Superior temporal gyrus (tissue), 1 donor: ENCODE results near the gene PFKFB3.
A peak's percentile ranks its signal among the peaks of the same experiment; 100 is the strongest.
"Not testable (repeated sequence)": the region's sequence is repeated elsewhere in the genome, so short reads cannot be mapped to it uniquely, and the experiment has no call there.

Source experiments
- DNase-seq: peaks from one replicate; pipeline ENCODE4 v3.0.0-alpha.2; 2016; ENCODE audit errors: extremely low spot score

Gene PFKFB3

GRCh38 chr10:6272126-6272525 lies 69.4 kb downstream of the PFKFB3 start:
- DNase-seq, result no peak

- DNase-seq, result no peak
Observed at GRCh38 chr10:6273351-6273750, 70.6 kb downstream of the PFKFB3 start.

- no peak for DNase-seq
Observed at GRCh38 chr10:6274040-6274439, 71.3 kb downstream of the PFKFB3 start.

GRCh38 chr10:6274484-6274883 lies 71.8 kb downstream of the PFKFB3 start:
- peak; percentile 7 for DNase-seq

- peak; percentile 69 for DNase-seq
Observed at GRCh38 chr10:6275022-6275997, 72.6 kb downstream of the PFKFB3 start.

- no peak for DNase-seq
Observed at GRCh38 chr10:6276356-6276755, 73.6 kb downstream of the PFKFB3 start.

- DNase-seq, result no peak
Observed at GRCh38 chr10:6278519-6279120, 75.9 kb downstream of the PFKFB3 start.

- no peak for DNase-seq
Observed at GRCh38 chr10:6279540-6280267, 77.0 kb downstream of the PFKFB3 start.

GRCh38 chr10:6280291-6280690 lies 77.6 kb downstream of the PFKFB3 start:
- no peak for DNase-seq

- no peak for DNase-seq
Observed at GRCh38 chr10:6282454-6282958, 79.8 kb downstream of the PFKFB3 start.

- DNase-seq, result peak; percentile 10
Observed at GRCh38 chr10:6283655-6284054, 80.9 kb downstream of the PFKFB3 start.

GRCh38 chr10:6290621-6291020 lies 87.9 kb downstream of the PFKFB3 start:
- not testable (repeated sequence) for DNase-seq

GRCh38 chr10:6292741-6293151 lies 90.0 kb downstream of the PFKFB3 start:
- no peak for DNase-seq

GRCh38 chr10:6296425-6296824 lies 93.7 kb downstream of the PFKFB3 start:
- DNase-seq, result not testable (repeated sequence)

GRCh38 chr10:6296828-6297251 lies 94.1 kb downstream of the PFKFB3 start:
- DNase-seq, result no peak

- no peak for DNase-seq
Observed at GRCh38 chr10:6297522-6297921, 94.8 kb downstream of the PFKFB3 start.

- DNase-seq, result no peak
Observed at GRCh38 chr10:6297951-6298381, 95.2 kb downstream of the PFKFB3 start.

- no peak for DNase-seq
Observed at GRCh38 chr10:6298428-6298827, 95.7 kb downstream of the PFKFB3 start.

- DNase-seq, result no peak
Observed at GRCh38 chr10:6299234-6299633, 96.5 kb downstream of the PFKFB3 start.

- no peak for DNase-seq
Observed at GRCh38 chr10:6299743-6300105, 97.0 kb downstream of the PFKFB3 start.

GRCh38 chr10:6300106-6300783 lies 97.5 kb downstream of the PFKFB3 start:
- DNase-seq, result no peak
